Head of caudate nucleus (tissue), 42 donors: Measurements from ENCODE around the gene CASK.
"Not testable (repeated sequence)": the region's sequence is repeated elsewhere in the genome, so short reads cannot be mapped to it uniquely, and the experiment has no call there.

Experiments used
- DNase-seq, 42 donors: peaks; one replicate each; pipeline versions ENCODE4 v3.0.0 to v3.0.0-alpha.2; 2020 to 2021; ENCODE audit warnings: mixed read lengths in 7 of 42
- intact Hi-C: fragments of 100-400 bp; cut with DNase I; formaldehyde crosslinking; loops from one replicate; pipeline ENCODE4 v1.15.0; 2022

CASK gene

GRCh38 chrX:41671082-41671481 is 252.3 kb downstream of the CASK start:
- intact Hi-C loops, result no loop called here
- DNase-seq, result no peak

GRCh38 chrX:41670112-41670511 is 253.2 kb downstream of the CASK start:
- no peak for DNase-seq
- intact Hi-C loops, result no loop called here

GRCh38 chrX:41667631-41668030 is 255.7 kb downstream of the CASK start:
- intact Hi-C loops, result no loop called here
- DNase-seq, result no peak

- intact Hi-C loops, result no loop called here
- DNase-seq, result no peak
Measured at GRCh38 chrX:41666251-41666650, 257.1 kb downstream of the CASK start.

GRCh38 chrX:41665686-41666085 is 257.7 kb downstream of the CASK start:
- DNase-seq, result no peak

GRCh38 chrX:41664908-41665307 is 258.4 kb downstream of the CASK start:
- intact Hi-C loops, result no loop called here
- DNase-seq, result no peak

More at GRCh38 chrX:41665686-41666085, 257.7 kb downstream of the CASK start:
- intact Hi-C loops, result no loop called here

- DNase-seq, result no peak
- intact Hi-C loops, result no loop called here
Measured at GRCh38 chrX:41664375-41664901, 258.9 kb downstream of the CASK start.

GRCh38 chrX:41661366-41662095 is 261.8 kb downstream of the CASK start:
- DNase-seq, result no peak
- intact Hi-C loops, result no loop called here

GRCh38 chrX:41655631-41656030 is 267.7 kb downstream of the CASK start:
- intact Hi-C loops, result no loop called here

GRCh38 chrX:41655101-41655500 is 268.3 kb downstream of the CASK start:
- DNase-seq, result no peak
- intact Hi-C loops, result no loop called here

More at GRCh38 chrX:41655631-41656030, 267.7 kb downstream of the CASK start:
- DNase-seq, result no peak

GRCh38 chrX:41653125-41653524 is 270.2 kb downstream of the CASK start:
- intact Hi-C loops, result no loop called here
- no peak for DNase-seq

GRCh38 chrX:41646201-41646600 is 277.2 kb downstream of the CASK start:
- DNase-seq, intact Hi-C loops: not testable (repeated sequence)

GRCh38 chrX:41634284-41634683 is 289.1 kb downstream of the CASK start:
- peak in 18 of 42 donors; percentile 1 to 36 (median 13) for DNase-seq
- intact Hi-C loops, result no loop called here

- DNase-seq, result no peak
Measured at GRCh38 chrX:41630091-41630490, 293.3 kb downstream of the CASK start.

GRCh38 chrX:41629539-41629938 is 293.8 kb downstream of the CASK start:
- DNase-seq, result no peak
- intact Hi-C loops, result no loop called here

More at GRCh38 chrX:41630091-41630490, 293.3 kb downstream of the CASK start:
- intact Hi-C loops, result no loop called here

- intact Hi-C loops, result no loop called here
Measured at GRCh38 chrX:41621222-41621723, 302.1 kb downstream of the CASK start.

GRCh38 chrX:41619221-41619620 is 304.1 kb downstream of the CASK start:
- intact Hi-C loops, result no loop called here

More at GRCh38 chrX:41621222-41621723, 302.1 kb downstream of the CASK start:
- DNase-seq, result peak in 1 of 42 donors; percentile 13

GRCh38 chrX:41616935-41617334 is 306.4 kb downstream of the CASK start:
- peak in 19 of 42 donors; percentile 10 to 73 (median 20) for DNase-seq
- intact Hi-C loops, result no loop called here

More at GRCh38 chrX:41619221-41619620, 304.1 kb downstream of the CASK start:
- no peak for DNase-seq

- no peak for DNase-seq
- intact Hi-C loops, result no loop called here
Measured at GRCh38 chrX:41616255-41616654, 307.1 kb downstream of the CASK start.

GRCh38 chrX:41608244-41608643 is 315.1 kb downstream of the CASK start:
- intact Hi-C loops, result no loop called here
- no peak for DNase-seq
